ENCODE data around the gene AJAP1.

The AJAP1 gene

DNA sequence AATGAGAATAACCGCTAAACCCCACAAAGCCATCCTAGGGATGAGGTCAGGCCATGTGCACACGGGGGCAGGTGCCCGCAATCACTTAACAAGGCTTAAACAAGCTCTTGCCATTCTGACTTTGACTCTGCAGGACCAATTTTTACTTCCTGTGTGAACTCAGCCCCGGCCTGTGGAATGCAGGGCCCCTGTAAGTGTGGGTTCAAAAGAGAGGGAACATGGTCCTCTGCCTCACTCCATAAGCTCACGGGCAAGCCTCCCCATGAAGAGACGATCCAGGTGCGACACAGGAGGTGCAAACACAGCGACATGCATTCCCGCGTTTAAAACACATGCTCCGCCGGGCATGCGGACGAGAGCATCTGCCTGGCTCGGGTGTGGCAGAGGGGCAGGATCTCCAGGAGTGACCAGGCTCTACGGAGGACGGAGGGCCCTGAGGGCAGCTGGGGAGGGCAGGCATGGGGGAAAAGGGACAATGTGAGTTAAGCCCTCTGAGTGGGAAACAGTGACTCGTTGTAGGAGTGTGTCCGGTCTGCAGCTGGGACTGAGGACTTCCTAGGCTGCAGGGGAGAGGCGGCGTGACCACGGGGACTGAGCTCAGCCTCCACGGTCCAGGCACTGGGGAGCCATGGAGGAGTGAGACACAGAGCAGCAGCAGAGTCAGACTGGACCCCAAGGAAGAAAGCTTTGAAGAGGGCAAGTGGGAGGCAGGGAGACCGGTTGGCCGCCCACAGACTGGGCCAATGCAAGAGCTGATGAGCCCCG lies 40.6 kb upstream of the AJAP1 start:
- H3K4me3 ChIP-seq (ENCODE audit: low read length) = no peak overlapping the region
- no peak overlapping the region for H3K4me2 ChIP-seq (ENCODE audit: low read length)
- H3K4me1 ChIP-seq (ENCODE audit: low read length) = no peaks in the 10 kb centered on the region
- no peak overlapping the region for H3K9ac ChIP-seq (ENCODE audit: low read length)
- H3K27me3 ChIP-seq (ENCODE audit: low read depth, low read length) = 0 out of 2 replicates have a peak, but pooled peaks cover 7% of the 10 kb centered on the region
- H4K20me1 ChIP-seq (ENCODE audit: insufficient read depth, low read length) = no peaks in the 10 kb centered on the region
- H3K27ac ChIP-seq (ENCODE audit: low read length) = no peak overlapping the region
- no peaks in the 10 kb centered on the region for H3K79me2 ChIP-seq (ENCODE audit: low read length)
- H3K9me3 ChIP-seq (ENCODE audit: insufficient read depth, low read length) = peaks cover 10% of the 10 kb centered on the region; the same call in 1 of the 2 replicates
- H3K36me3 ChIP-seq (replicated peaks; ENCODE audit: low read depth, low read length) = no peaks in the 10 kb centered on the region
- no peak overlapping the region for H2AFZ ChIP-seq (ENCODE audit: low read depth, low read length)
- no peak for TF ChIP-seq EZH2phosphoT487 (IDR thresholded peaks at IDR 0.05; ENCODE audit: low read depth)
- no peak for TF ChIP-seq CTCF (IDR thresholded peaks at IDR 0.05; ENCODE audit: low read depth, low read length)

DNA sequence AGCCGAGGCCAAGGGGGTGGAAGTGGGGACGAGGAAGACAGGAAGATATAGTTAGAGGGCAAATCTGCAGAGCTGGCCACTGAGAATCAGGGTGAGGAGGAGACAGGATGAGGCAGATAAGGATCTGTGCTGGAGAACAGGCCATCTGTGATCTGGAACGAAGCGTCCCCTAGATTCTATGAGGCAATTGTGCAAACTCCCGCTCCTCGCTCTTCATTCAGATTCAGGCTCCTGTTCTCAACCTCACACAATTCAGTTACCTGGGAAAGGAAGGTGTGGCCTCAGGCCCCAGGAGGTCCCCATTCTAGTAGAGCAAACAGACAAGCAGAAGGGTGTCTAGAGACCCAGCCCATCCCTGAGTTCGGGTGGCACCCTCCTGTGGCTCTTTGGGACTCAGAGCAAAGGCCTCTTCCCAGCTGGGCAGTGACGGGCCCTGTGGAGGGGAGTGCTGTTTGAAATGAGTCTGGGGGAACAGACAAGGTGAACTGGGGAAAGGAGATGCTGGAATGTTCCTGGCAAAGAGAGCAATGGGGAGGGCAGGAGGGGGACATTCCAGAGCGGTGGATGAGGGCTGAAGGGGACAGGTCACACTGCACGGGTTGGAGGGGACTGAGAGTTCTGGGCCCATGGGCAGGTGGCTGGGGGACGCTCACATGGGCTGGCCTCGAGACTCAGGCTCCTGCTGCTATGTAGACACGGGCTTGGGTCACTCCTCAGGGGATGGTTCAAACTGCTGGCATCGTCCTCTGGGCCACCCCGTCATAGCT lies 39.9 kb upstream of the AJAP1 start:
- Histone ChIP-seq H3K79me2 (ENCODE audit: low read length) (no peaks in the 10 kb centered on the region), H3K36me3 (replicated peaks; ENCODE audit: low read depth, low read length) (no peaks in the 10 kb centered on the region), H3K9ac (ENCODE audit: low read length) (no peak overlapping the region), H3K4me3 (ENCODE audit: low read length) (no peak overlapping the region), H4K20me1 (ENCODE audit: insufficient read depth, low read length) (no peaks in the 10 kb centered on the region), H3K4me2 (ENCODE audit: low read length) (no peak overlapping the region), H3K27ac (ENCODE audit: low read length) (no peak overlapping the region), H3K4me1 (ENCODE audit: low read length) (no peaks in the 10 kb centered on the region), H3K27me3 (ENCODE audit: low read depth, low read length) (0 out of 2 replicates have a peak, but pooled peaks cover 5% of the 10 kb centered on the region), H3K9me3 (ENCODE audit: insufficient read depth, low read length) (peaks cover 6% of the 10 kb centered on the region; the same call in 1 of the 2 replicates), H2AFZ (ENCODE audit: low read depth, low read length) (no peak overlapping the region)
- TF ChIP-seq EZH2phosphoT487 (IDR thresholded peaks at IDR 0.05; ENCODE audit: low read depth) (no peak), CTCF (IDR thresholded peaks at IDR 0.05; ENCODE audit: low read depth, low read length) (no peak)

GRCh38 chr1:4615138-4615470 lies 39.3 kb upstream of the AJAP1 start:
- H4K20me1 ChIP-seq (ENCODE audit: insufficient read depth, low read length) = no peaks in the 10 kb centered on the region
- H3K4me2 ChIP-seq (ENCODE audit: low read length) = no peak overlapping the region
- H3K4me3 ChIP-seq (ENCODE audit: low read length) = no peak overlapping the region
- TF ChIP-seq CTCF (IDR thresholded peaks at IDR 0.05; ENCODE audit: low read depth, low read length) = no peak
- TF ChIP-seq EZH2phosphoT487 (IDR thresholded peaks at IDR 0.05; ENCODE audit: low read depth) = no peak
- H3K9ac ChIP-seq (ENCODE audit: low read length) = no peak overlapping the region
- no peak overlapping the region for H2AFZ ChIP-seq (ENCODE audit: low read depth, low read length)
- H3K27me3 ChIP-seq (ENCODE audit: low read depth, low read length) = 0 out of 2 replicates have a peak, but pooled peaks cover under 1% of the 10 kb centered on the region
- H3K9me3 ChIP-seq (ENCODE audit: insufficient read depth, low read length) = 0 out of 2 replicates have a peak, but pooled peaks cover 4% of the 10 kb centered on the region
- no peaks in the 10 kb centered on the region for H3K4me1 ChIP-seq (ENCODE audit: low read length)
- H3K79me2 ChIP-seq (ENCODE audit: low read length) = no peaks in the 10 kb centered on the region
- no peak overlapping the region for H3K27ac ChIP-seq (ENCODE audit: low read length)
- H3K36me3 ChIP-seq (replicated peaks; ENCODE audit: low read depth, low read length) = no peaks in the 10 kb centered on the region

GRCh38 chr1:4615501-4615900 lies 38.9 kb upstream of the AJAP1 start:
- Histone ChIP-seq H2AFZ (ENCODE audit: low read depth, low read length) (no peak overlapping the region), H3K9ac (ENCODE audit: low read length) (no peak overlapping the region), H3K9me3 (ENCODE audit: insufficient read depth, low read length) (0 out of 2 replicates have a peak, but pooled peaks cover under 1% of the 10 kb centered on the region), H3K4me2 (ENCODE audit: low read length) (no peak overlapping the region), H4K20me1 (ENCODE audit: insufficient read depth, low read length) (no peaks in the 10 kb centered on the region), H3K4me3 (ENCODE audit: low read length) (no peak overlapping the region), H3K4me1 (ENCODE audit: low read length) (no peaks in the 10 kb centered on the region), H3K27me3 (ENCODE audit: low read depth, low read length) (no peaks in the 10 kb centered on the region), H3K27ac (ENCODE audit: low read length) (no peak overlapping the region), H3K79me2 (ENCODE audit: low read length) (no peaks in the 10 kb centered on the region), H3K36me3 (replicated peaks; ENCODE audit: low read depth, low read length) (no peaks in the 10 kb centered on the region)
- TF ChIP-seq CTCF (IDR thresholded peaks at IDR 0.05; ENCODE audit: low read depth, low read length) = no peak
- no peak for TF ChIP-seq EZH2phosphoT487 (IDR thresholded peaks at IDR 0.05; ENCODE audit: low read depth)

Measured in OCI-LY3 (cell line).